Measurements from ENCODE around the gene GOSR1.

DNA sequence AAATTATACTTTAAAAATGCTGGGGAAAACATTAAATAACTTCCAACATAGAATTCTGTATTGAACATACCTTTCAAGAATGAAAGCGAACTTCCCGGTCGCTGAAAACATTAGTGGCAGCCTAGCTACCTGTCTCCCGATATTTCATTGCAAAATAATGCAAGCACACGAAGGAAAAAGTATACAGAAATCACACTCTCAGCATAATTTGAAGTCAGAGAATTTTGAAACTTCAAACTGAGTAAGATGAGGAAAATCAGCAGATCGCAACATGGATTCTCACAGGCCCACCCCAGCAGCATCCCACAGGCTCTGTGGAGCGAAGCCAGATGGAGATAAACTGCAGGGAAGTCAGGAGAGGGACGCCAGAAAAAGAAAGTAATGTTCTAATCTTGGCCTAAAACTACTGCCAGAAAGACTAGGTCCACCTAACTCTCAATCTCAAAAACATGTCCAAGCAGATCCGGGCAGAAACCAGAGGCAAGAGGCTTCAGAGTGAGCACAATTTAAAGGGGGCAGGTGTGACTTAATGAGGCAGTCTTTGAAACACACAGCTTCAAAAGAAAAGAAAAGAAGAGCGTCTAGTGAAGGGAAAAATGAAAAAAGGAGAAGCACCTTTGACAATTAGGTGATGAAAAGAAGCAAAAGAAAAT, 4.8 kb upstream of the GOSR1 start:
- TF ChIP-seq, protein P1, sequence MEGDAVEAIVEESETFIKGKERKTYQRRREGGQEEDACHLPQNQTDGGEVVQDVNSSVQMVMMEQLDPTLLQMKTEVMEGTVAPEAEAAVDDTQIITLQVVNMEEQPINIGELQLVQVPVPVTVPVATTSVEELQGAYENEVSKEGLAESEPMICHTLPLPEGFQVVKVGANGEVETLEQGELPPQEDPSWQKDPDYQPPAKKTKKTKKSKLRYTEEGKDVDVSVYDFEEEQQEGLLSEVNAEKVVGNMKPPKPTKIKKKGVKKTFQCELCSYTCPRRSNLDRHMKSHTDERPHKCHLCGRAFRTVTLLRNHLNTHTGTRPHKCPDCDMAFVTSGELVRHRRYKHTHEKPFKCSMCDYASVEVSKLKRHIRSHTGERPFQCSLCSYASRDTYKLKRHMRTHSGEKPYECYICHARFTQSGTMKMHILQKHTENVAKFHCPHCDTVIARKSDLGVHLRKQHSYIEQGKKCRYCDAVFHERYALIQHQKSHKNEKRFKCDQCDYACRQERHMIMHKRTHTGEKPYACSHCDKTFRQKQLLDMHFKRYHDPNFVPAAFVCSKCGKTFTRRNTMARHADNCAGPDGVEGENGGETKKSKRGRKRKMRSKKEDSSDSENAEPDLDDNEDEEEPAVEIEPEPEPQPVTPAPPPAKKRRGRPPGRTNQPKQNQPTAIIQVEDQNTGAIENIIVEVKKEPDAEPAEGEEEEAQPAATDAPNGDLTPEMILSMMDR (conservative IDR thresholded peaks at IDR 0.05 in 1 of 2, IDR thresholded peaks at IDR 0.05 in 1 of 2; ENCODE audit: extremely low read depth in 1 of 2, insufficient read depth in 1 of 2, low read depth in 1 of 2, low read length in 2 of 2), result no peak
- TF ChIP-seq EZH2 (IDR thresholded peaks at IDR 0.05; ENCODE audit: borderline replicate concordance, low read length), result no peak

All from mammary epithelial cell (primary cell).